Keratinocyte (primary cell): ENCODE measurements around the gene SNX20. TPM values are rescaled to one million over a fixed set of nuclear protein-coding genes. Genes with fewer than 3 reads are reported as not detected.

Experiments
- DNase-seq: peaks from one replicate; pipeline ENCODE4 v3.0.0-alpha.2; 2011; ENCODE audit warnings: low read depth, missing footprints, low spot score
- FAIRE-seq: peaks from 2 replicates; lab custom pipeline; 2011; peaks lifted over from hg19 to GRCh38; lab: Jason Lieb, UNC
- H2AFZ ChIP-seq: 2 replicates; pipeline ENCODE4 v1.6.0; 2012; ENCODE audit warnings: low read length, control low read depth, inconsistent platforms; ENCODE audit not compliant: control insufficient read depth
- H3K27ac ChIP-seq: 2 replicates; pipeline ENCODE4 v1.5.1; 2011; ENCODE audit warnings: low read length; ENCODE audit not compliant: control insufficient read depth, insufficient read depth
- H3K27me3 ChIP-seq: 3 replicates; pipeline ENCODE4 v1.6.0; 2011; ENCODE audit warnings: low read length; ENCODE audit not compliant: control insufficient read depth, insufficient read depth; ENCODE audit errors: extremely low read depth
- H3K36me3 ChIP-seq, 2 experiments: 2 replicates in 1 of 2; 3 replicates in 1 of 2; pipeline ENCODE4 v1.5.1; 2011; ENCODE audit warnings: low read length in 2 of 2, mild to moderate bottlenecking in 1 of 2; ENCODE audit not compliant: control insufficient read depth in 2 of 2, insufficient read depth in 2 of 2; ENCODE audit errors: extremely low read depth in 1 of 2
- H3K4me1 ChIP-seq: 3 replicates; pipeline ENCODE4 v1.5.1; 2011; ENCODE audit warnings: low read length; ENCODE audit not compliant: control insufficient read depth, insufficient read depth; ENCODE audit errors: extremely low read depth
- H3K4me2 ChIP-seq: 3 replicates; pipeline ENCODE4 v1.6.0; 2011; ENCODE audit warnings: low read depth, low read length; ENCODE audit not compliant: control insufficient read depth, insufficient read depth; ENCODE audit errors: extremely low read depth
- H3K4me3 ChIP-seq, 3 experiments: fragments of 200-600 bp in 1 of 3; sonication (generic) in 1 of 3; 2 replicates in 2 of 3; 3 replicates in 1 of 3; pipeline ENCODE4 v1.5.1; 2011 to 2016; ENCODE audit warnings: low read length in 3 of 3, mild to moderate bottlenecking in 3 of 3, control low read depth in 2 of 3, inconsistent platforms in 1 of 3, low read depth in 1 of 3, mixed read lengths in 1 of 3, mixed run types in 1 of 3, moderate library complexity in 1 of 3; ENCODE audit not compliant: control insufficient read depth in 2 of 3, insufficient read depth in 2 of 3; ENCODE audit errors: extremely low read depth in 1 of 3
- H3K79me2 ChIP-seq: 2 replicates; pipeline ENCODE4 v1.6.0; 2012; ENCODE audit warnings: low read length; ENCODE audit not compliant: control insufficient read depth, insufficient read depth
- H3K9ac ChIP-seq: 3 replicates; pipeline ENCODE4 v1.6.0; 2011; ENCODE audit warnings: low read length; ENCODE audit not compliant: control insufficient read depth, insufficient read depth; ENCODE audit errors: extremely low read depth
- H3K9me1 ChIP-seq: 3 replicates; pipeline ENCODE4 v1.6.0; 2011; ENCODE audit warnings: low read length; ENCODE audit not compliant: control insufficient read depth, insufficient read depth; ENCODE audit errors: extremely low read depth
- H3K9me3 ChIP-seq: 2 replicates; pipeline ENCODE4 v1.5.1; 2012; ENCODE audit warnings: low read depth, low read length; ENCODE audit not compliant: control insufficient read depth
- H4K20me1 ChIP-seq: 3 replicates; pipeline ENCODE4 v1.6.0; 2011; ENCODE audit warnings: low read length; ENCODE audit not compliant: control insufficient read depth, insufficient read depth; ENCODE audit errors: extremely low read depth
- CTCF ChIP-seq, 3 experiments: IDR thresholded peaks in 1 of 3; conservative IDR thresholded peaks in 1 of 3; optimal IDR thresholded peaks in 1 of 3; 2 replicates in 2 of 3; 3 replicates in 1 of 3; pipeline versions ENCODE3 to v1.5.1; 2011; ENCODE audit warnings: low read length in 3 of 3, mild to moderate bottlenecking in 3 of 3, moderate library complexity in 2 of 3, control low read depth in 1 of 3, inconsistent platforms in 1 of 3; ENCODE audit not compliant: insufficient read depth in 2 of 3; ENCODE audit errors: extremely low read depth in 1 of 3
- EZH2 ChIP-seq: IDR thresholded peaks from one replicate; pipeline ENCODE4 v1.6.1; 2012; ENCODE audit warnings: inconsistent platforms, mild to moderate bottlenecking, low read length, moderate library complexity
- dilution Hi-C: fragments of 300-500 bp; cut with MboI; formaldehyde crosslinking; loops from one replicate; pipeline ENCODE4 v1.7.0; 2020; ENCODE audit warnings: low sequenced_read_pairs; ENCODE audit not compliant: extremely low pct_ligation_motif_present
- polyA plus RNA-seq, 5 experiments: library from polyadenylated mRNA; depleted of rRNA in 3 of 5; stranded (reverse) in 3 of 5; stranded (forward) in 1 of 5; unstranded in 1 of 5; fragments of >200 nt; gene quantifications; 1 replicate in 1 of 5; 2 replicates in 3 of 5; 3 replicates in 1 of 5; pipeline versions ENCODE4 v1.2.1 to v1.2.3, GENCODE V29; 2011 to 2012; ENCODE audit warnings: missing spikeins in 2 of 5, low read depth in 1 of 5, low replicate concordance in 1 of 5

The SNX20 gene
- polyA plus RNA-seq, 1 donor (not counting 4 experiments of a cell fraction or from before 2014, with no cell fraction given) = not detected

DNA sequence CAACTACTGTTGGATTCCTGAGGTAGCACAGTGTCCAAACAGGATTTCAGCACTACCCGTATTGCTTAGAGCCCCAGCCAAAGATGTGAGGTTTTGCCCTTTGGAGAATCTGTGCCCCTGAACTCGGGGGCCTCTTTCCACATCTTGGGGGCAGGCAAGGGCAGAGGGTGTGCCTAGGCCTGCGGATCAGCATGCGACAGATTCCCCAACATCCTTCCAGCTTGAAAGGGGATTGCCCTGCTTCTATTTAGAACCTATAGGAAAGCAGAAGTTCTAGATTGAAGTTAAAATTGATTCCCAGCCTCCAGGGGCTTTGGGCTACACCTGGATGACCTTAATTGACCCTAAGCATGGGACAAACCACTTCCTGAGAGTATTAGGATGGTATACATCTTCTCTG lies 31.8 kb upstream of the SNX20 start:
- no peak overlapping the region for H2AFZ ChIP-seq
- no peak overlapping the region for H3K27ac ChIP-seq
- no peak for FAIRE-seq

DNA sequence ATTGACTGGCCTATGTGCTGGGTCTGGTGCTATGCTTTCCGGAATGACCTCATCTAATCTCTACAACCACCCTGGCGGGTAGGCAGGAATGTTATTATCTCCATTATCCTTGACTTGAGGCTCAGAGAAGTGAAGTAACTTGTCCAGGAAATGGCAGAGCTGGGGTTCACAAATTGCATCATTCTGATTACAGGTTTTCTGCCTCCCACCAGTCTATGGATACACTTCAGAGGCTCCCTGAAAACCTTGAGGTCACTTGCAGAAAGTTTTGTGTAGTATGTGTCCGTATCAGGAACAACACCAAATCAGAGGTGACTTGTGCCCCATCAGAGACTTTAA lies 31.4 kb upstream of the SNX20 start:
- no peak for TF ChIP-seq CTCF (optimal IDR thresholded peaks at IDR 0.05 in 1 of 3, IDR thresholded peaks at IDR 0.05 in 1 of 3, conservative IDR thresholded peaks at IDR 0.05 in 1 of 3; ENCODE audit: extremely low read depth in 1 of 3, insufficient read depth in 2 of 3, low read length in 3 of 3)
- no peak overlapping the region for H3K4me2 ChIP-seq
- H3K4me3 ChIP-seq = no peak overlapping the region
- no peaks in the 10 kb centered on the region for H3K9me3 ChIP-seq
- no peak overlapping the region for H2AFZ ChIP-seq
- DNase-seq (no peak), FAIRE-seq (no peak)
- dilution Hi-C loops = no loop called here
- H4K20me1 ChIP-seq = no peaks in the 10 kb centered on the region
- H3K9ac ChIP-seq = no peak overlapping the region
- no peaks in the 10 kb centered on the region for H3K36me3 ChIP-seq
- H3K9me1 ChIP-seq = no peaks in the 10 kb centered on the region
- no peaks in the 10 kb centered on the region for H3K4me1 ChIP-seq
- H3K27ac ChIP-seq = no peak overlapping the region
- no peaks in the 10 kb centered on the region for H3K27me3 ChIP-seq
- H3K79me2 ChIP-seq = no peaks in the 10 kb centered on the region

More for the DNA sequence above, 31.8 kb upstream of the SNX20 start:
- Histone ChIP-seq H4K20me1 (no peaks in the 10 kb centered on the region), H3K4me1 (no peaks in the 10 kb centered on the region), H3K36me3 (no peaks in the 10 kb centered on the region), H3K9me1 (no peaks in the 10 kb centered on the region), H3K4me2 (no peak overlapping the region), H3K9ac (no peak overlapping the region), H3K27me3 (no peaks in the 10 kb centered on the region), H3K4me3 (no peak overlapping the region), H3K9me3 (no peaks in the 10 kb centered on the region), H3K79me2 (no peaks in the 10 kb centered on the region)
- dilution Hi-C loops = no loop called here
- no peak for DNase-seq
- TF ChIP-seq EZH2 (no peak), CTCF (optimal IDR thresholded peaks at IDR 0.05 in 1 of 3, IDR thresholded peaks at IDR 0.05 in 1 of 3, conservative IDR thresholded peaks at IDR 0.05 in 1 of 3; ENCODE audit: extremely low read depth in 1 of 3, insufficient read depth in 2 of 3, low read length in 3 of 3) (no peak)
